ENCODE data around the gene SGMS1. TPM values are rescaled to one million over a fixed set of nuclear protein-coding genes. Genes with fewer than 3 reads are reported as not detected.

Gene SGMS1
- total RNA-seq, 3 donors from 2014 or later (not counting 1 experiment from before 2014, with no cell fraction given): 24.5 to 32.7 (median 30.4) TPM

DNA sequence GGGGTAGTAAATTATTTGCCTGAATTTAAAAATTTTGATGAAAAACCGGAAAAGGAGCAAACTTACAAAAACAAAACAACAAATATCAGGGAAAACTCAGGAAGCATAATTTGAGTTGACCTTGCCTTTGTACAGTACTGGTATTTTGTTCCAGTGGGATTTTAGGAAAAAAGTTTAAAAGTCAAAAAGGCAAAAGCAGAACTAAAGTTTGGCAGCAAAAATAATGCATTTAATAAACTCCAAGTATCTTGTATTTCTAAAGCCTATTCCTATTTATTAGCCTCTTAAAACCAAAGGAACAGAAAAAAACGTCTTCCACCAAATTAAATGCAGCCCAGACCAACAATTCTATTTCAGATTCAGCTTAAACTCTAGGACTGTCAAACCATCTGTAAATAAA lies 281.8 kb downstream of the SGMS1 start:
- TF ChIP-seq, protein P1, sequence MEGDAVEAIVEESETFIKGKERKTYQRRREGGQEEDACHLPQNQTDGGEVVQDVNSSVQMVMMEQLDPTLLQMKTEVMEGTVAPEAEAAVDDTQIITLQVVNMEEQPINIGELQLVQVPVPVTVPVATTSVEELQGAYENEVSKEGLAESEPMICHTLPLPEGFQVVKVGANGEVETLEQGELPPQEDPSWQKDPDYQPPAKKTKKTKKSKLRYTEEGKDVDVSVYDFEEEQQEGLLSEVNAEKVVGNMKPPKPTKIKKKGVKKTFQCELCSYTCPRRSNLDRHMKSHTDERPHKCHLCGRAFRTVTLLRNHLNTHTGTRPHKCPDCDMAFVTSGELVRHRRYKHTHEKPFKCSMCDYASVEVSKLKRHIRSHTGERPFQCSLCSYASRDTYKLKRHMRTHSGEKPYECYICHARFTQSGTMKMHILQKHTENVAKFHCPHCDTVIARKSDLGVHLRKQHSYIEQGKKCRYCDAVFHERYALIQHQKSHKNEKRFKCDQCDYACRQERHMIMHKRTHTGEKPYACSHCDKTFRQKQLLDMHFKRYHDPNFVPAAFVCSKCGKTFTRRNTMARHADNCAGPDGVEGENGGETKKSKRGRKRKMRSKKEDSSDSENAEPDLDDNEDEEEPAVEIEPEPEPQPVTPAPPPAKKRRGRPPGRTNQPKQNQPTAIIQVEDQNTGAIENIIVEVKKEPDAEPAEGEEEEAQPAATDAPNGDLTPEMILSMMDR (IDR thresholded peaks at IDR 0.05): no peak
- intact Hi-C loops (cut with micrococcal nuclease): no loop called here
- Mint-ChIP-seq H3K36me3 (no peaks in the 10 kb centered on the region), H3K9me3 (no peaks in the 10 kb centered on the region), H3K4me3 (no peak overlapping the region), H3K27me3 (ENCODE audit: low read depth in 2 of 2) (no peaks in the 10 kb centered on the region), H3K27ac (no peak overlapping the region), H3K4me1 (peaks cover 4 to 11% of the 10 kb centered on the region in 2 donors)
- DNase-seq (no peak), ATAC-seq (no peak)
- WGBS (ENCODE audit: insufficient coverage): 94% methylated on average over 1 of the region's 2 CpGs
- H3K4me3 ChIP-seq (ENCODE audit: low read length): no peak overlapping the region
- no peaks in the 10 kb centered on the region for H3K4me1 ChIP-seq (ENCODE audit: control insufficient read depth, insufficient read depth, low read length)
- H3K9me3 ChIP-seq (ENCODE audit: control insufficient read depth, insufficient read depth, low read length): no peaks in the 10 kb centered on the region
- H3K27ac ChIP-seq (ENCODE audit: low read length): no peak overlapping the region
- H3K36me3 ChIP-seq (ENCODE audit: control insufficient read depth, insufficient read depth, low read length): peaks cover 11% of the 10 kb centered on the region
- H3K27me3 ChIP-seq (ENCODE audit: control insufficient read depth, insufficient read depth, low read length): no peaks in the 10 kb centered on the region

DNA sequence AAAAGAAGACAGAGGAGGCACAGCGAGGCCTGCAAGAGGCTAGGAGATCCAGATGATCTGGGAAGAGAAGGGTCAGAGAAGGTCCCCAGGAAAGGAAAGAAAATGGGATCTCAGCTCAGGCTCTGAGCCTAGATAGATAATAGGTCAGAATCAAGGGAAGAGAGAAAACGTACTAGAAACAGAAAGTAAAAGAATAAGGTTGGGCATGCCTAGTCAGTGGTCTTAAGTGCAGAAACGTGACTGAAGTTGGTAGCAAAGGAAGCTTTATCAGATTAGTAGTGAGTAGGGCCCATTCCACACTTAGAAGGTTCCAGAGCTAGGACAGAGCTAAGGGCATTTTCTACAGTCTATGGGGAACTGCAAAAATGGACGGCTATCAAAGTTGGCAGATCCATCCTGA lies 287.6 kb downstream of the SGMS1 start:
- 36% methylated on average over 3 of the region's 4 CpGs for WGBS (ENCODE audit: insufficient coverage)
- DNase-seq: no peak
- Mint-ChIP-seq H3K9me3 (no peaks in the 10 kb centered on the region), H3K27me3 (ENCODE audit: low read depth in 2 of 2) (no peaks in the 10 kb centered on the region), H3K27ac (peak overlapping the region in 1 of 2 donors; percentile 27), H3K4me3 (peak overlapping the region; percentile 43), H3K36me3 (no peaks in the 10 kb centered on the region), H3K4me1 (peaks cover 23 to 25% of the 10 kb centered on the region in 2 donors)
- H3K27ac ChIP-seq (ENCODE audit: low read length): no peak overlapping the region
- intact Hi-C loops (cut with micrococcal nuclease): no loop called here
- H3K4me1 ChIP-seq (ENCODE audit: control insufficient read depth, insufficient read depth, low read length): peaks cover 3% of the 10 kb centered on the region
- H3K9me3 ChIP-seq (ENCODE audit: control insufficient read depth, insufficient read depth, low read length): no peaks in the 10 kb centered on the region
- H3K27me3 ChIP-seq (ENCODE audit: control insufficient read depth, insufficient read depth, low read length): no peaks in the 10 kb centered on the region
- TF ChIP-seq, protein P1 (IDR thresholded peaks at IDR 0.05): no peak
- peak; percentile 58 to 79 (median 63) for ATAC-seq
- no peak overlapping the region for H3K4me3 ChIP-seq (ENCODE audit: low read length)
- peaks cover 3% of the 10 kb centered on the region for H3K36me3 ChIP-seq (ENCODE audit: control insufficient read depth, insufficient read depth, low read length)

DNA sequence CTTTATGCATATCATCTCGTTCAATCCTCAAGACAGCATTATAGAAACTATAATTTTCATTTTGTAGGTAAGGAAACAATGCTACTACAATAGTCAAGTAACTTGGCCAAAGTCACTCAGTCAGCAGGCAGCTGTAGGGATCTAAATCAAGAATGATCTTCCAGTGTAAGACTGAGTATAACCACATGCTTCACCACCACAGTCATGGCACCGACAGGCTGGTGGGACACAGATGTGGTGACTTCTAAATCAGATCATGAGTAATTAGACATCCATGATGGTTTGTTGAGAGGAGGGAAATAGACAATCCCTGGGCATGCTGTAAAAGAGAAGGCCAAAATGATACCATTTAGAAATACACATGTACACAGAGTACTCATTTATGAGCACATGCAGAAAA lies 288.4 kb downstream of the SGMS1 start:
- Histone ChIP-seq H3K36me3 (ENCODE audit: control insufficient read depth, insufficient read depth, low read length) (peaks cover 3% of the 10 kb centered on the region), H3K4me1 (ENCODE audit: control insufficient read depth, insufficient read depth, low read length) (peaks cover 3% of the 10 kb centered on the region), H3K27ac (ENCODE audit: low read length) (no peak overlapping the region), H3K27me3 (ENCODE audit: control insufficient read depth, insufficient read depth, low read length) (no peaks in the 10 kb centered on the region), H3K4me3 (ENCODE audit: low read length) (no peak overlapping the region), H3K9me3 (ENCODE audit: control insufficient read depth, insufficient read depth, low read length) (no peaks in the 10 kb centered on the region)
- WGBS (ENCODE audit: insufficient coverage): 75% methylated on average over 1 of the region's 2 CpGs
- Mint-ChIP-seq H3K27ac (no peak overlapping the region), H3K9me3 (no peaks in the 10 kb centered on the region), H3K4me3 (no peak overlapping the region), H3K4me1 (peaks cover 23 to 25% of the 10 kb centered on the region in 2 donors), H3K36me3 (no peaks in the 10 kb centered on the region), H3K27me3 (ENCODE audit: low read depth in 2 of 2) (no peaks in the 10 kb centered on the region)
- DNase-seq (no peak), ATAC-seq (no peak)
- intact Hi-C loops (cut with micrococcal nuclease): no loop called here
- TF ChIP-seq, protein P1 (IDR thresholded peaks at IDR 0.05): no peak

DNA sequence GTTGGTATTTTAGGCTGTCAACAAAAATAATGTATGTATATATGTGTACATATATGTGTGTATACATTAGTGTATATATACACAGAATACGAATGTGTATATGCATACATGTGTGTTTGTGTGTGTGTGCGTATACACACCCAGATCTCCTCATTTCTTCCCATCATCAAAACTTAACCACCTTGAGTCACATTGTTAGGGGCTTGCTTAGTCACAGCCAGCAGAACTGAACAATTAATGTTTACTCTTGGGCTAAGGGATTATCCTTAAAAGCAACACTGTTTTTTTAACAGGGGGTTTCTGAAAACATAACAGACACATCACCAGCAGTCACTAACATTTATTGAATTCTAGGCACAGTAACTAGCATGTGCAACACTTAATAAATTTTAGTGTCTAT lies 289.5 kb downstream of the SGMS1 start:
- no peak overlapping the region for H3K27ac ChIP-seq (ENCODE audit: low read length)
- H3K4me3 ChIP-seq (ENCODE audit: low read length): no peak overlapping the region
- no peak overlapping the region for H3K27ac Mint-ChIP-seq
- DNase-seq (no peak), ATAC-seq (peak in 1 of 3 donors; percentile 37)
- TF ChIP-seq, protein P1 (IDR thresholded peaks at IDR 0.05): no peak
- no peaks in the 10 kb centered on the region for H3K36me3 Mint-ChIP-seq
- peaks cover 3% of the 10 kb centered on the region for H3K4me1 ChIP-seq (ENCODE audit: control insufficient read depth, insufficient read depth, low read length)
- H3K9me3 ChIP-seq (ENCODE audit: control insufficient read depth, insufficient read depth, low read length): no peaks in the 10 kb centered on the region
- intact Hi-C loops (cut with micrococcal nuclease): no loop called here
- H3K4me3 Mint-ChIP-seq: no peak overlapping the region
- no peaks in the 10 kb centered on the region for H3K9me3 Mint-ChIP-seq
- no peaks in the 10 kb centered on the region for H3K27me3 ChIP-seq (ENCODE audit: control insufficient read depth, insufficient read depth, low read length)
- WGBS (ENCODE audit: insufficient coverage): no CpG with 5 or more reads among the region's 2 CpGs
- H3K4me1 Mint-ChIP-seq: peaks cover 23 to 25% of the 10 kb centered on the region in 2 donors
- no peaks in the 10 kb centered on the region for H3K36me3 ChIP-seq (ENCODE audit: control insufficient read depth, insufficient read depth, low read length)
- H3K27me3 Mint-ChIP-seq (ENCODE audit: low read depth in 2 of 2): no peaks in the 10 kb centered on the region
